VCaP (cell line): ENCODE data around the gene CDHR4.
A peak's percentile ranks its signal among the peaks of the same experiment; 100 is the strongest.

Source experiments
- H3K27ac ChIP-seq: fragments of 450-650 bp; 2 replicates; pipeline ENCODE4 v1.5.1; 2017
- TF ChIP-seq, protein P1 (sequence below): fragments of 450-650 bp; conservative IDR thresholded peaks from 2 replicates; pipeline ENCODE4 v1.5.1; 2017; ENCODE audit warnings: mild to moderate bottlenecking, moderate library complexity

CDHR4 gene

DNA sequence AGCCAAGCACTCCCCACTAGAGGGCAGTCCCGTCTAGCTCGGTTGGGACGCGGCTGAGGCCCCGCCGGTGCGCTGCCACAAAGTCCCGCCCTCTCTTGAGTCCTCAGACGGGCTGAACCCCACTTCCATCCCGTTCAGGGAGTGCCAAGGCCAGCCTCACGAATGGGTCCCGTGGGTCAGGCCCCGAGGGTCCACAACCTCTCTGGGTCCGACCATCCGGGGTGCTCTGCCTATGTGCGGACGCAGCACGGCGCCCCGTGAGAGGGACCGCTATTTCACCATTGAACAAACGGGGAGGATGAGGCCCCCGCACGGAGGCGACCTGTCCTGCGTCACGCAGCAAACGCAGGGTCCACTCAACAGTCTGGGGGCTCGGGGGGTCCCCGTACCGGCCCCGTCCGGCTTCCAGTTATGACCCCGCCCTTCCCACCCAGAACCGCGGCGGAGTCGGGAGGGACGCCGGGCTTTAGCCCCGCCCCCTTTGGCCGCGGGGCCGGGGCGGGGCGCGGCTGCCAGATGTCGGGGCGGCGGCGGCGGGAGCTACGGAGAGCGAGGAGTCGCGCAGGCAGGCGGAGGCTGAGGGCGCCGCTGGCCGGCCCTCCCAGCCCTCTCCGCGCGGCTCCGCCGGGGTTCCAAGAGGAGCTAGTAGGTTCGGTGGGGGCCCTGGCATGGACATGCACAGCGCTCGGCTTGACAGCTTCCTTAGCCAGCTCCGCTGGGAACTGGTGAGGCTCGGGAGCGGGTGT is 3.2 kb upstream of the CDHR4 start, which contains the start of gene INKA1:
TSS of gene INKA1 (plus strand) at position 543 of the 746 bp plus-strand sequence. CDS start at position 675, 132 bp downstream.
- H3K27ac ChIP-seq: peak within 1 kb of the TSS; percentile 76; the same call in 1 of the 2 replicates
- TF ChIP-seq, protein P1, sequence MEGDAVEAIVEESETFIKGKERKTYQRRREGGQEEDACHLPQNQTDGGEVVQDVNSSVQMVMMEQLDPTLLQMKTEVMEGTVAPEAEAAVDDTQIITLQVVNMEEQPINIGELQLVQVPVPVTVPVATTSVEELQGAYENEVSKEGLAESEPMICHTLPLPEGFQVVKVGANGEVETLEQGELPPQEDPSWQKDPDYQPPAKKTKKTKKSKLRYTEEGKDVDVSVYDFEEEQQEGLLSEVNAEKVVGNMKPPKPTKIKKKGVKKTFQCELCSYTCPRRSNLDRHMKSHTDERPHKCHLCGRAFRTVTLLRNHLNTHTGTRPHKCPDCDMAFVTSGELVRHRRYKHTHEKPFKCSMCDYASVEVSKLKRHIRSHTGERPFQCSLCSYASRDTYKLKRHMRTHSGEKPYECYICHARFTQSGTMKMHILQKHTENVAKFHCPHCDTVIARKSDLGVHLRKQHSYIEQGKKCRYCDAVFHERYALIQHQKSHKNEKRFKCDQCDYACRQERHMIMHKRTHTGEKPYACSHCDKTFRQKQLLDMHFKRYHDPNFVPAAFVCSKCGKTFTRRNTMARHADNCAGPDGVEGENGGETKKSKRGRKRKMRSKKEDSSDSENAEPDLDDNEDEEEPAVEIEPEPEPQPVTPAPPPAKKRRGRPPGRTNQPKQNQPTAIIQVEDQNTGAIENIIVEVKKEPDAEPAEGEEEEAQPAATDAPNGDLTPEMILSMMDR: peak; percentile 97

DNA sequence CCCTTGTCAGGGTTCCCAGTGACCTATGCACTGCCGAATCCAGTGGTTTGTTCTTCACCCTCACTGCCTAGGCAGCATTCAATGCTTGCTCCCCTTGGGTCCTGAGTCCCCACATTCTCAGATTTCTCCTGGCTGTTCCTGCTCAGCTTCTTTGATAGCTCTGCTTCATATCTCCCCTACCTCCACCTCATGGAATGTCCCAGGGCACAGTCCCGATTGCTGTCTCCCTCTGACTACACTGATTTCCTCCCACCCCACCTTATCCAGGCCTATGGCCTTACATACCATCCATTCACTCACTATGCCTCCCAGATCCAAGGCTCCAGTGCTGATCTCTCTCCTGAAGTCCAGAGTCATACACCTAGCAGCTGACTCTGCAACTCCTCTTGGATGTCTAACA is 1.5 kb upstream of the CDHR4 start:
- H3K27ac ChIP-seq: no peak overlapping the region
- TF ChIP-seq, protein P1: no peak

- H3K27ac ChIP-seq: no peak overlapping the region
- TF ChIP-seq, protein P1: no peak
Measured at GRCh38 chr3:49799105-49799504, 568 bp downstream of the CDHR4 start.

DNA sequence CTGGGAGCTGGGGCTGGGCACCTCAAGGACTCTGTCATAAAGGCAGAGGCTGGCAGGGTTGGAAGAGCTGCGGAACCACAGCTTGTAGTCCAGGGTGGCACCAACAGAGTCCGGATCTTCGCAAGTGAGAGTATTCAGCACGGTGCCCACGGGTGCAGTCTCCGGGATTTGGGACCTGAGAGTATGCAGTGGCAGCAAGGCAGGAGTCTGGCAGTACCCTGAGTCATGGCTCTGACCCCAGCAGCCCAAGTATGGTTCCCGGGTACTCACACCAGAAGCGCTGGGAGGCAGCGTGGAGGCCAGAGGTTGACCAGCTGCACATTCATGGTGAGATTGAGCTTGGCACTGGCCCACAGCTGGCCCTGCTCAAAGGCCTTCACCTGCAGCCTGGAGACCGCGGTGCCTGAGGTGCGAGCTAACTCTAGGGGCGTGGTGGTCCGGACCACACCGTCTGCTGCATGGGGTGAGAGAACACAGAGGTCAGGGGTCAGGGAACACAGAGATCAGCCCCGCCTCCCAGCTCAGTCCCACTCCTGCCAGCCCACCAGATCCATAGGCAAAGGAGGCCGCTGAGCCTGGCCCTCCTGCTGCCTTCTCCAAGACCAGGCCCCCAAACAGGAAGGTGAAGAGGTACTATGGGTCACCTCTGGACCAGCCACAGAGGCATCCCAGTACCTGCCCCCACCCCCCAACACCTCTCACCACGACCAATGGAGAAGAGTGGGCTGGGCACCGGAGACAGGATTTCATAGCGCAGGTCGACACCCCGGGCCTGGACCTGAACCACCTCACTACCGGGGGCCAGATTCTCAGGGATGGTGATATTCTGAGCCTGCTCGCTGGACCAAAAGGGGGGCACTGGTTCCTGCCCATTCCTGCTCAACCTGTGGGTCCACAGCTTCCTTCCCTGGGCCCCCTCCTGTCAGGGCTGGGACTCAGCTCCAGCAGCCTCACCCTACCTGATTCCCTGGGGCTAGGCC is 4.5 kb downstream of the CDHR4 start:
- no peak overlapping the region for H3K27ac ChIP-seq
- TF ChIP-seq, protein P1: no peak

DNA sequence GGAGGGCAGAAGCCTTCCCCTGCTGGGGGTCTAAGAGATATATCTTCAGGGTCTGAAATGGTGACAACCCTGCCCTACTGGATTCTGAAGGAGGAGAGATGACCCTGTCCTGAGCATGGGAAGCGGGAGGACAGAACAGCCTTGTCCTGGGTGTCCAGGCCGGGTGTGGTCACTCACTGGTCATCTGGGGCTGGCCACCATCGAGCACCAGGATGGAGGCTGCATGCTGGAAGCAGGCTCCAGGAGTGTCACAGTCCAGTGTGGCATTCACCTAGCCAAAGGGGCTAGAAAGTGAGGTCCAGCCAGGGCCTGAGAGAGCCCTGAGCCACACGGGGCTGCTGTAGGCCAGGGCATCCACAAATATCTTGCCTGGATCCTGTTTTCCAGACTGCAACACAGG is 5.2 kb downstream of the CDHR4 start:
- H3K27ac ChIP-seq: no peak overlapping the region

GRCh38 chr3:49793486-49794085 is 6.1 kb downstream of the CDHR4 start:
- TF ChIP-seq, protein P1: no peak
- H3K27ac ChIP-seq: no peak overlapping the region

More for the DNA sequence above, 5.2 kb downstream of the CDHR4 start:
- TF ChIP-seq, protein P1: no peak
